HCT116 (cell line): ENCODE data around the gene WT1. TPM values are rescaled to one million over a fixed set of nuclear protein-coding genes. Genes with fewer than 3 reads are reported as not detected.

ENCODE experiments used
- ATAC-seq: fragments of 200-7000 bp; cut with Tn5 transposase; 2 replicates; pipeline ENCODE4 v1.9.1; 2020; ENCODE audit warnings: mild to moderate bottlenecking, moderate library complexity
- BruUV-seq: library from RNA; stranded (reverse); fragments of 400-500 nt; replicated peaks from 2 replicates; lab custom pipeline; 2021; lab: Mats Ljungman, UMichigan
- CTCF ChIA-PET: fragments of 300-600 bp; sonication (Branson Sonifier 250); formaldehyde crosslinking; loops from one replicate; lab custom pipeline; 2021; ENCODE audit warnings: antibody characterized with exemption; lab: Charles Lee
- POLR2A ChIA-PET: fragments of 300-600, 350-600 bp; sonication (Branson Sonifier 250); formaldehyde crosslinking; loops from one replicate; lab custom pipeline; 2021; ENCODE audit warnings: antibody characterized with exemption; lab: Charles Lee
- RAD21 ChIA-PET, 2 experiments: fragments of 300-600 bp; sonication (Branson Sonifier 250); formaldehyde crosslinking; loops; one replicate each; lab custom pipeline; 2023; ENCODE audit warnings: low total read pairs in 2 of 2; ENCODE audit not compliant: uncharacterized antibody in 2 of 2, unreplicated experiment in 2 of 2, low non-redundant PET in 1 of 2; lab: Charles Lee
- DNase-seq: peaks from one replicate; pipeline ENCODE4 v3.0.0-alpha.2; 2010; ENCODE audit warnings: low read depth, low spot score
- H2AFZ ChIP-seq: fragments of 200-600 bp; shearing (Covaris generic), sonication (generic); 2 replicates; pipeline ENCODE4 v1.6.1; 2017; ENCODE audit warnings: low read depth, mixed run types, mixed read lengths, antibody characterized with exemption, low read length; ENCODE audit not compliant: poor library complexity, severe bottlenecking
- H3K27ac ChIP-seq: 2 replicates; pipeline ENCODE4 v1.5.1; 2012; ENCODE audit warnings: low read depth, low read length
- H3K27me3 ChIP-seq: fragments of 200-600 bp; sonication (generic); 2 replicates; pipeline ENCODE4 v1.6.1; 2016; ENCODE audit warnings: mixed run types, low read length, mixed read lengths; ENCODE audit not compliant: insufficient read depth
- H3K36me3 ChIP-seq, 2 experiments: fragments of 200-500 bp in 1 of 2; fragments of 200-600 bp in 1 of 2; sonication (Bioruptor generic) in 1 of 2; sonication (generic) in 1 of 2; 2 replicates each; pipeline versions ENCODE4 v1.5.1 to v1.6.1; 2014 to 2016; ENCODE audit warnings: low read length in 2 of 2, inconsistent platforms in 1 of 2, mixed read lengths in 1 of 2, mixed run types in 1 of 2; ENCODE audit not compliant: insufficient read depth in 2 of 2, control insufficient read depth in 1 of 2
- H3K4me1 ChIP-seq, 2 experiments: fragments of 200-600 bp in 1 of 2; sonication (generic) in 1 of 2; 2 replicates each; pipeline versions ENCODE4 v1.5.1 to v1.6.1; 2012 to 2017; ENCODE audit warnings: low read length in 2 of 2, inconsistent platforms in 1 of 2, mild to moderate bottlenecking in 1 of 2, mixed read lengths in 1 of 2, mixed run types in 1 of 2, moderate library complexity in 1 of 2; ENCODE audit not compliant: insufficient read depth in 2 of 2, control insufficient read depth in 1 of 2
- H3K4me2 ChIP-seq: fragments of 200-600 bp; sonication (generic); 2 replicates; pipeline ENCODE4 v1.6.1; 2017; ENCODE audit warnings: mixed run types, low read length, mixed read lengths
- H3K4me3 ChIP-seq, 2 experiments: fragments of 200-600 bp in 1 of 2; sonication (generic) in 1 of 2; replicated peaks in 1 of 2; 2 replicates each; pipeline ENCODE4 v1.5.1; 2011 to 2016; ENCODE audit warnings: low read length in 2 of 2, control low read depth in 1 of 2, low read depth in 1 of 2, mild to moderate bottlenecking in 1 of 2, mixed read lengths in 1 of 2, mixed run types in 1 of 2
- H3K79me2 ChIP-seq: fragments of 200-600 bp; sonication (generic); 2 replicates; pipeline ENCODE4 v1.6.1; 2017; ENCODE audit warnings: mild to moderate bottlenecking, mixed run types, low read length, moderate library complexity, mixed read lengths; ENCODE audit not compliant: insufficient read depth
- H3K9ac ChIP-seq: fragments of 200-600 bp; sonication (generic); 2 replicates; pipeline ENCODE4 v1.6.1; 2016; ENCODE audit warnings: low read length, mixed read lengths
- H3K9me2 ChIP-seq: fragments of 200-600 bp; sonication (generic), shearing (Covaris generic); 2 replicates; pipeline ENCODE4 v1.6.1; 2017; ENCODE audit warnings: mixed run types, mild to moderate bottlenecking, moderate library complexity; ENCODE audit not compliant: insufficient read depth
- H3K9me3 ChIP-seq, 2 experiments: fragments of 200-500 bp in 1 of 2; fragments of 200-600 bp in 1 of 2; sonication (Bioruptor generic) in 1 of 2; sonication (generic) in 1 of 2; 2 replicates each; pipeline ENCODE4 v1.6.1; 2014 to 2017; ENCODE audit warnings: low read length in 2 of 2, mixed read lengths in 2 of 2, inconsistent platforms in 1 of 2, low read depth in 1 of 2, mild to moderate bottlenecking in 1 of 2, mixed run types in 1 of 2, moderate library complexity in 1 of 2; ENCODE audit not compliant: control insufficient read depth in 1 of 2, insufficient read depth in 1 of 2
- H4K20me1 ChIP-seq: fragments of 200-600 bp; sonication (generic), shearing (Covaris generic); 2 replicates; pipeline ENCODE4 v1.6.1; 2017; ENCODE audit warnings: mixed run types, mild to moderate bottlenecking, moderate library complexity; ENCODE audit not compliant: insufficient read depth
- ATF3 ChIP-seq: IDR thresholded peaks from 2 replicates; pipeline ENCODE4 v1.6.1; 2012
- CBX3 ChIP-seq: IDR thresholded peaks from 2 replicates; pipeline ENCODE4 v1.6.1; 2012; ENCODE audit warnings: low read depth
- CTCF ChIP-seq, 3 experiments: fragments of 200-600 bp in 1 of 3; sonication (generic) in 1 of 3; IDR thresholded peaks in 2 of 3; conservative IDR thresholded peaks in 1 of 3; 2 replicates each; pipeline ENCODE4 v1.5.1; 2012 to 2017; ENCODE audit warnings: low read depth in 2 of 3, low read length in 2 of 3, antibody characterized with exemption in 1 of 3, borderline replicate concordance in 1 of 3, control low read depth in 1 of 3, mild to moderate bottlenecking in 1 of 3, mixed read lengths in 1 of 3, mixed run types in 1 of 3, moderate library complexity in 1 of 3; ENCODE audit not compliant: insufficient read depth in 1 of 3
- EGR1 ChIP-seq: IDR thresholded peaks from 2 replicates; pipeline ENCODE4 v1.6.1; 2012; ENCODE audit warnings: low read depth
- ELF1 ChIP-seq: IDR thresholded peaks from 2 replicates; pipeline ENCODE4 v1.6.1; 2012; ENCODE audit warnings: low read depth, borderline replicate concordance
- EZH2 ChIP-seq: fragments of 200-600 bp; sonication (generic); IDR thresholded peaks from 2 replicates; pipeline ENCODE4 v1.6.1; 2017; ENCODE audit warnings: antibody characterized with exemption, mixed run types
- EZH2phosphoT487 ChIP-seq: fragments of 200-600 bp; IDR thresholded peaks from 2 replicates; pipeline ENCODE4 v1.6.1; 2018; ENCODE audit warnings: antibody characterized with exemption, borderline replicate concordance
- FOSL1 ChIP-seq: IDR thresholded peaks from 2 replicates; pipeline ENCODE4 v1.6.1; 2012; ENCODE audit warnings: low read depth
- JUND ChIP-seq: IDR thresholded peaks from 2 replicates; pipeline ENCODE4 v1.6.1; 2012
- POLR2AphosphoS5 ChIP-seq: IDR thresholded peaks from 2 replicates; pipeline ENCODE4 v1.6.1; 2011; ENCODE audit warnings: mild to moderate bottlenecking, low read depth, low read length, moderate library complexity
- SP1 ChIP-seq: IDR thresholded peaks from 2 replicates; pipeline ENCODE4 v1.6.1; 2012; ENCODE audit warnings: low read depth
- TCF7L2 ChIP-seq: IDR thresholded peaks from 2 replicates; pipeline ENCODE4 v1.7.0; 2011; ENCODE audit warnings: borderline replicate concordance, inconsistent platforms; ENCODE audit not compliant: insufficient read depth, insufficient read length; ENCODE audit errors: extremely low read depth
- ZBTB33 ChIP-seq: IDR thresholded peaks from 2 replicates; pipeline ENCODE4 v1.6.1; 2011; ENCODE audit warnings: mild to moderate bottlenecking, low read length, moderate library complexity; ENCODE audit not compliant: insufficient replicate concordance; ENCODE audit errors: extremely low read depth
- ZNF274 ChIP-seq: fragments of 200-500 bp; sonication (Bioruptor generic); IDR thresholded peaks from 2 replicates; pipeline ENCODE4 v1.6.1; 2014; ENCODE audit warnings: mild to moderate bottlenecking, low read depth, low read length, inconsistent platforms
- intact Hi-C: fragments of 100-400 bp; cut with micrococcal nuclease; formaldehyde crosslinking; loops from 2 replicates; pipeline ENCODE4 v1.10.0; 2022
- total RNA-seq: library from RNA; stranded (reverse); gene quantifications from one replicate; pipeline ENCODE4 v1.2.1, GENCODE V29; 2021; ENCODE audit not compliant: unreplicated experiment

Gene WT1
- total RNA-seq, 1 experiment from 2014 or later: 0.07 TPM

- H3K4me1 ChIP-seq: no peaks in the 10 kb centered on the region
- no peak for TF ChIP-seq JUND
- TF ChIP-seq EZH2: no peak
- TF ChIP-seq EGR1: no peak
- TF ChIP-seq TCF7L2: no peak
- TF ChIP-seq SP1: no peak
- TF ChIP-seq ATF3: no peak
- no peak for TF ChIP-seq CTCF (IDR thresholded peaks at IDR 0.05 in 2 of 3, conservative IDR thresholded peaks at IDR 0.05 in 1 of 3; ENCODE audit: borderline replicate concordance in 1 of 3, insufficient read depth in 1 of 3, low read depth in 2 of 3, low read length in 2 of 3)
- TF ChIP-seq ZNF274: no peak
- no peak for TF ChIP-seq CBX3
- no peak for TF ChIP-seq FOSL1
- TF ChIP-seq ELF1: no peak
- no peak for TF ChIP-seq POLR2AphosphoS5
- no peak for TF ChIP-seq EZH2phosphoT487
- no peak for TF ChIP-seq ZBTB33
- BruUV-seq: no TSS peak
- H3K9me2 ChIP-seq: no peaks in the 10 kb centered on the region
- H3K27me3 ChIP-seq: 0 out of 2 replicates have a peak, but pooled peaks cover 11% of the 10 kb centered on the region
- no peaks in the 10 kb centered on the region for H3K36me3 ChIP-seq
- H3K4me2 ChIP-seq: no peak overlapping the region
- no peak for DNase-seq
- ChIA-PET POLR2A (no interaction called here), CTCF (no interaction called here), RAD21 (no interaction called here)
- no peaks in the 10 kb centered on the region for H3K79me2 ChIP-seq
- ATAC-seq: no peak
- no peak overlapping the region for H2AFZ ChIP-seq
- no peak overlapping the region for H3K27ac ChIP-seq
- H3K9ac ChIP-seq: no peak overlapping the region
- no peaks in the 10 kb centered on the region for H4K20me1 ChIP-seq
- intact Hi-C loops: no loop called here
- no peak overlapping the region for H3K4me3 ChIP-seq
- H3K9me3 ChIP-seq: no peaks in the 10 kb centered on the region
Measured at GRCh38 chr11:32379719-32380118, 55.6 kb downstream of the WT1 start.
